Measurements from ENCODE around the gene NRXN3. TPM values are rescaled to one million over a fixed set of nuclear protein-coding genes. Genes with fewer than 3 reads are reported as not detected.

The NRXN3 gene
- polyA plus RNA-seq, 1 experiment: 7.0 TPM

GRCh38 chr14:78488938-78489337 is 318.8 kb downstream of the NRXN3 start:
- no peak for DNase-seq (ENCODE audit: low read depth)
- no peak for TF ChIP-seq CTCF (IDR thresholded peaks at IDR 0.05; ENCODE audit: insufficient read depth, low read depth, low read length)
- Histone ChIP-seq H3K27me3 (ENCODE audit: control insufficient read depth, insufficient read depth, low read length) (no peaks in the 10 kb centered on the region), H3K36me3 (ENCODE audit: control insufficient read depth, insufficient read depth, low read length) (no peaks in the 10 kb centered on the region), H3K4me3 (ENCODE audit: low read depth, low read length) (no peak overlapping the region)
- ChIA-PET CTCF (no interaction called here), POLR2A (no interaction called here)

- POLR2A ChIA-PET: no interaction called here
- no peaks in the 10 kb centered on the region for H3K36me3 ChIP-seq (ENCODE audit: control insufficient read depth, insufficient read depth, low read length)
- no peaks in the 10 kb centered on the region for H3K27me3 ChIP-seq (ENCODE audit: control insufficient read depth, insufficient read depth, low read length)
- H3K4me3 ChIP-seq (ENCODE audit: low read depth, low read length): no peak overlapping the region
- CTCF ChIA-PET: no interaction called here
- no peak for TF ChIP-seq CTCF (IDR thresholded peaks at IDR 0.05; ENCODE audit: insufficient read depth, low read depth, low read length)
- no peak for DNase-seq (ENCODE audit: low read depth)
These were observed 320.9 kb downstream of the NRXN3 start for GRCh38 chr14:78491048-78491447.

GRCh38 chr14:78498062-78498595 is 328.0 kb downstream of the NRXN3 start:
- no peak for DNase-seq (ENCODE audit: low read depth)
- CTCF ChIA-PET: no interaction called here
- no peaks in the 10 kb centered on the region for H3K27me3 ChIP-seq (ENCODE audit: control insufficient read depth, insufficient read depth, low read length)
- H3K36me3 ChIP-seq (ENCODE audit: control insufficient read depth, insufficient read depth, low read length): no peaks in the 10 kb centered on the region
- H3K4me3 ChIP-seq (ENCODE audit: low read depth, low read length): no peak overlapping the region
- POLR2A ChIA-PET: no interaction called here
- no peak for TF ChIP-seq CTCF (IDR thresholded peaks at IDR 0.05; ENCODE audit: insufficient read depth, low read depth, low read length)

DNA sequence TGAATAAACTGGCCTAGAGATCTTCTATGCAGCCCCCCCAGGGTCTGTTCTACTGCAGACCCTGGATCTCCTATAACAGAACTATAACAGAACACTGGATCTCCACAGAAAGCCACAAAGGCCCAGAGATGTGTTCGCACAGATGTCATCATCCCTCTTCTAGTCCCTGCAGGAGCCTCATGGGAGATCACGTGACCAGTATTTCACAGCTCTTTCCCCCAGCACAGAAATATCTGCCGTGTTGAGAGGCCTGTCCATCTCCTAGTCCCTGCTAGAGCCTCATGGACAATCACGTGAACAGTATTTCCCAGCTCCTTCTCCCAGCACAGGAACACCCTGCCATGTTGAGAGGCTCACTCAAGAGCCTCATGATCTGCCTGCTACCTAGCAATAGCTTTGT is 331.7 kb downstream of the NRXN3 start:
- H3K27me3 ChIP-seq (ENCODE audit: control insufficient read depth, insufficient read depth, low read length): no peaks in the 10 kb centered on the region
- H3K4me3 ChIP-seq (ENCODE audit: low read depth, low read length): no peak overlapping the region
- no peak for TF ChIP-seq CTCF (IDR thresholded peaks at IDR 0.05; ENCODE audit: insufficient read depth, low read depth, low read length)
- ChIA-PET POLR2A (no interaction called here), CTCF (interaction anchor here (1.1 kb wide), 1 partner anchor 95 kb away, joined by 3 read pairs; no protein-coding TSS in a partner anchor)
- no peak for DNase-seq (ENCODE audit: low read depth)
- H3K36me3 ChIP-seq (ENCODE audit: control insufficient read depth, insufficient read depth, low read length): no peaks in the 10 kb centered on the region

DNA sequence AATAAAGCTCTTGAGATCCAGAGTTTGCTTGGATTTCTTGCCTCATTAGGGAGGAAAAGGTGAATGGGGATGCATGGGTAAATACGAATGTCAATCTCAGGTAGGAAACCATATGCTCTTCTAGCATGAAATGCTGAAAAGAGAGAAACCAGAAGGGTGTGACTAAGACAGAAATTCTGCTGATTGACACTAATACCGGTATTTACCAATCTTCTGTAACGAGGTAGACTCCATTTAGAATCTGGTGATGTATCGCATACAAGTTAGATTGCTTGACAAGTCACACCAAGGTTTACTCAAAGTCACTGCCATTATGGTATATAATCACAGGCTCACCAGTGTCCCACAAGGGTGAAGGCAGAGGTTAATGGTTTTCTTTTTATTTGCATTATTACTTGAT is 337.9 kb downstream of the NRXN3 start:
- TF ChIP-seq CTCF (IDR thresholded peaks at IDR 0.05; ENCODE audit: insufficient read depth, low read depth, low read length): no peak
- H3K4me3 ChIP-seq (ENCODE audit: low read depth, low read length): no peak overlapping the region
- CTCF ChIA-PET: interaction anchor here (1.2 kb wide), 1 partner anchor 25 kb away, joined by 5 read pairs; no protein-coding TSS in a partner anchor
- POLR2A ChIA-PET: no interaction called here
- H3K36me3 ChIP-seq (ENCODE audit: control insufficient read depth, insufficient read depth, low read length): no peaks in the 10 kb centered on the region
- H3K27me3 ChIP-seq (ENCODE audit: control insufficient read depth, insufficient read depth, low read length): no peaks in the 10 kb centered on the region
- no peak for DNase-seq (ENCODE audit: low read depth)

All from BJ (cell line).